PC-9 (cell line): Measurements from ENCODE around the gene KLHL18.

Experiments
- EZH2 ChIP-seq: fragments of 200-600 bp; sonication (generic); IDR thresholded peaks from 2 replicates; pipeline ENCODE4 v1.8.0; 2017; ENCODE audit warnings: antibody characterized with exemption, low read depth
- TF ChIP-seq, protein P1 (sequence below): fragments of 200-600 bp; sonication (generic); conservative IDR thresholded peaks from 2 replicates; pipeline ENCODE4 v1.6.1; 2017; ENCODE audit warnings: mixed run types, antibody characterized with exemption, mild to moderate bottlenecking, moderate library complexity

DNA sequence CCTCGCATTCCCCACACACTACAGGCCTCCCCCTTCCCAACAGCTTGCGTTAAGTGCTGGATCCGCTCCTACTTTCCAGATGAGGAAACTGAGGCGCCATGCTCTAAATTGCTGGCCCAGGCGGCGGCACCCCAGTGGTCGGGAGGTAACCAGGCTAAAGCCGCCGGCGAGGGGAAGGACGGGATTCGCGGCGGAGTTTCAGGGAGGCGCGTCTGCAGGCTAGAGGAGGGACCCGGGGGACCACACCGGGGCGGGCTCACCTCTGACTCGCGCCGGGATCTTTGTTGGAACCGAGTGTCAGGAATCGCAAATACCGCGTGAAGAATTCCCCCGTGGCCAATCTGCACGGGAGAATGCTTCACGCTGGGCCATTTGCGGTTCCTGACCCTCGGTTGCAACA lies 73.5 kb downstream of the KLHL18 start:
- TF ChIP-seq, protein P1, sequence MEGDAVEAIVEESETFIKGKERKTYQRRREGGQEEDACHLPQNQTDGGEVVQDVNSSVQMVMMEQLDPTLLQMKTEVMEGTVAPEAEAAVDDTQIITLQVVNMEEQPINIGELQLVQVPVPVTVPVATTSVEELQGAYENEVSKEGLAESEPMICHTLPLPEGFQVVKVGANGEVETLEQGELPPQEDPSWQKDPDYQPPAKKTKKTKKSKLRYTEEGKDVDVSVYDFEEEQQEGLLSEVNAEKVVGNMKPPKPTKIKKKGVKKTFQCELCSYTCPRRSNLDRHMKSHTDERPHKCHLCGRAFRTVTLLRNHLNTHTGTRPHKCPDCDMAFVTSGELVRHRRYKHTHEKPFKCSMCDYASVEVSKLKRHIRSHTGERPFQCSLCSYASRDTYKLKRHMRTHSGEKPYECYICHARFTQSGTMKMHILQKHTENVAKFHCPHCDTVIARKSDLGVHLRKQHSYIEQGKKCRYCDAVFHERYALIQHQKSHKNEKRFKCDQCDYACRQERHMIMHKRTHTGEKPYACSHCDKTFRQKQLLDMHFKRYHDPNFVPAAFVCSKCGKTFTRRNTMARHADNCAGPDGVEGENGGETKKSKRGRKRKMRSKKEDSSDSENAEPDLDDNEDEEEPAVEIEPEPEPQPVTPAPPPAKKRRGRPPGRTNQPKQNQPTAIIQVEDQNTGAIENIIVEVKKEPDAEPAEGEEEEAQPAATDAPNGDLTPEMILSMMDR = no peak
- no peak for TF ChIP-seq EZH2
